Ecto neural progenitor cell (in vitro differentiated cells): ENCODE results near the gene NLRP9.

Experiments
- DNase-seq: peaks from one replicate; pipeline ENCODE4 v3.0.0-alpha.2; 2018; ENCODE audit warnings: low spot score

The NLRP9 gene

GRCh38 chr19:55687281-55688201, 50.7 kb downstream of the NLRP9 start:
- DNase-seq = no peak

GRCh38 chr19:55686311-55687050, 51.7 kb downstream of the NLRP9 start:
- DNase-seq = no peak

- DNase-seq = no peak
Measured at GRCh38 chr19:55685776-55686175, 52.4 kb downstream of the NLRP9 start.

- no peak for DNase-seq
Measured at GRCh38 chr19:55684946-55685681, 53.1 kb downstream of the NLRP9 start.

- DNase-seq = no peak
Measured at GRCh38 chr19:55683449-55684261, 54.5 kb downstream of the NLRP9 start.

- no peak for DNase-seq
Measured at GRCh38 chr19:55681131-55682092, 56.8 kb downstream of the NLRP9 start.

- no peak for DNase-seq
Measured at GRCh38 chr19:55680339-55681130, 57.7 kb downstream of the NLRP9 start.

GRCh38 chr19:55679343-55680257, 58.6 kb downstream of the NLRP9 start:
- no peak for DNase-seq

- no peak for DNase-seq
Measured at GRCh38 chr19:55678121-55678671, 60.0 kb downstream of the NLRP9 start.

- DNase-seq = no peak
Measured at GRCh38 chr19:55677572-55678028, 60.6 kb downstream of the NLRP9 start.

GRCh38 chr19:55676889-55677505, 61.2 kb downstream of the NLRP9 start:
- DNase-seq = no peak

GRCh38 chr19:55676383-55676782, 61.8 kb downstream of the NLRP9 start:
- DNase-seq = no peak

GRCh38 chr19:55675661-55676354, 62.4 kb downstream of the NLRP9 start:
- DNase-seq = no peak

- DNase-seq = peak; percentile 98
Measured at GRCh38 chr19:55674841-55675660, 63.2 kb downstream of the NLRP9 start, which contains the start of gene EPN1. Gene EPN1, plus strand, starts transcription at chr19:55675226. Its CDS starts 3,402 bp downstream, at chr19:55678628.

GRCh38 chr19:55674459-55674840, 63.8 kb downstream of the NLRP9 start:
- DNase-seq = no peak

- DNase-seq = no peak
Measured at GRCh38 chr19:55673889-55674288, 64.3 kb downstream of the NLRP9 start.
